Superior temporal gyrus (tissue), 1 donor: Measurements from ENCODE around the gene CKAP2L.

ENCODE experiments used
- DNase-seq: peaks from one replicate; pipeline ENCODE4 v3.0.0-alpha.2; 2016; ENCODE audit errors: extremely low spot score

The CKAP2L gene

GRCh38 chr2:112791693-112792230, 27.4 kb upstream of the CKAP2L start:
- DNase-seq: no peak

- DNase-seq: no peak
These were observed 26.6 kb upstream of the CKAP2L start for GRCh38 chr2:112791019-112791418.

DNA sequence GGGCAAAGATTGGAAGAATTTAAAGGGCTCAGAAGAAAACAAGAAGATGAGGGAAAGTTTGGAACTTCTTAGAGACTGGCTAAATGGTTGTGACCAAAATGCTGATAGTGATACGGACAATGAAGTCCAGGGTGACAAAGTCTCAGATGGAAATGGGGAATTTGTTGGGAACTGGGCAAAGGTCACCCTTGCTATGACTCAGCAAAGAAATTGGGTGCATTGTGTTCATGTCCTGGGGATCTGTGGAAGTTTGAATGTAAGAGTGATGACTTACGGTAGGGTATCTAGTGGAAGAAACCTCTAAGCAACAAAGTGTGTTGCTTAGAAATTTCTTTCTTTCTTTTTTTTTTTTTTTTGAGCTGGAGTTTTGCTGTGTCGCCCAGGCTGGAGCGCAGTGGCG, 25.9 kb upstream of the CKAP2L start:
- DNase-seq: no peak

DNA sequence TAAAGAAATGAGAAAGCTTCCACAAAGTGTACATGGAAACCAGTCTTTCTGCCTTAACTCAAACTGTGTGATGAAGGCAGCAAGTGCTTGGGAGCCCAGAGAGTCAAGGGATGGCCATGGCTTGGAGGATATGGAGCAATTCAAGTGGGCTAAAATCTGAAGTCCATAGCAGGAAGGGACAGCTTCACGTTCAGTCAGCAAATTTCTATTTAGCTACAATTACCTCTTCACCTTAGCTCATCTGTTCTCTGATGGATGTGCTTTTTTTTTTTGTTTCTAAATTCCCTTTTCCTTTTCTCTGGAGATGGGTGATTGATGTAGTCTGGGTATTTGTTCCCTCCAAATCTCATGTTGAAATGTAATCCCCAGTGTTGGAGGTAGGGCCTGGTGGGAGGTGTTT, 24.8 kb upstream of the CKAP2L start:
- DNase-seq: no peak

DNA sequence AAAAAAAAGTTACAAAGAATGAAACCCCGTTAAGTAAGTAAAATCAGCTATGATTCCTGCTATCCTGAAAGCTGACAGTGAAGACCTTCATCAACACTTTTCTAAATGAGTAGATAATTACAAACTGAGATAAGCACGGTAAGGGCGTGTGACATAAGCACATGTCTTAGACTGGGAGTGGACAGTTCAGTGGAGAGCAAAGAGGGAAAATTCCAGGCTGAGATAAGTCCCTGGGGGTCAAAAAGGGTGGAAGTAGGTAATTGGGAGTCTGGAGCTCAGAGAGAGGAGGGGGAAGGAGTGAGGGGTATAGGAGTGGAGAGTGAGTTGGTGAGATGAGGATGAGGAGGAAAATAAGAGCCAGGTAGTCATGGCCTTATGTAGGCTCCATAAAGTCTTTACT, 24.2 kb upstream of the CKAP2L start:
- DNase-seq: no peak

GRCh38 chr2:112787729-112788393, 23.5 kb upstream of the CKAP2L start:
- no peak for DNase-seq

GRCh38 chr2:112787294-112787693, 22.9 kb upstream of the CKAP2L start:
- DNase-seq: no peak

DNA sequence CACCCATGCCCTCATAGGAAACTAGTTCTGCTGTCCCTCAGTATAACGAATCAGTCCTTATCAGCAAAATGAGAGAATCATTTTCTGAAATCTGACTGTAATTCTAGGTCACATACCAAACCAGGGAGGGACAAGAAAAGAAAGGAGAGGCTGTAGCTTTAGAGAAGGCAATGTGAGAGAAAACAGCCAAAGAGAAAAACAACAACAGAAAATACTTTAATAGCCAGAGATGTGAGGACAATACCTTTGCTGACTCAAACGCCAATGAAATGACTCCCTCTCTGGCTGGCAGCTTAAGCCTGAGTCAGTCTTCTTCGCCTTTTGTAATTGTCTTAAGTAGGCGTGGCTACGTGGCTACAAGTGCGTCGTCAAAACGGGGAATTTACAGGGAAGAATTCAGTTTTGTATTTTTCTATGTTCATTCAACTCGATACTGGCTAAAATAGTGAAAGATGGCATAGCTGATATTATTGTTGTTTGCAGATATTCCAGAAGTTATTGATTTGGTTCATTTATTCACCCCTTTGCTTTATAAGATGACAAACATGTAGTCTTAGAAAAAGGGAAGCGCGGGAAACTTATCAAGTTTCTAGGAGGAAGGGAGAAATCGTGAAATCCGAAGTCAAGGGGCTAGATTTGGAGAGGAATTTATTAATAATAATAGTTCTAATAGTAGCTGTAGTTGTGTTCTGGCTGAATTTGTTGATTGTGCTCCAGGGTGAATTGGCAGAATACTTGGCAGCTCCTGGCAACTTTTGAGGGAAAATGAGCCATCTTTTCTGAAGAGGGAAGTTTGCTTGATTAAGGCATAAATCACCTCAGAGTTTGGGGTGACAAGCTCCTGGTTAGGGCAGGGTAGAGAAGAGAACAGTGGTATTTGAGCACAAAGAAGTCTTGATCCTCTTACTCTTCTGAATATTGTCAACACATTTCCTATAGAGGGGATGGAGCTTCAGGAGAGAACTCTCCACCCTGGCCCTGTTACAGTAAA, 20.1 kb upstream of the CKAP2L start, which contains the start of gene IL1A:
Gene IL1A (minus strand): TSS at position 295 of the 991 bp plus-strand sequence. CDS start 723 bp downstream, outside the sequence.
- DNase-seq: peak; percentile 23

- no peak for DNase-seq
These were observed 18.8 kb upstream of the CKAP2L start for GRCh38 chr2:112783187-112783714.

- no peak for DNase-seq
These were observed 17.9 kb upstream of the CKAP2L start for GRCh38 chr2:112782234-112782799.

DNA sequence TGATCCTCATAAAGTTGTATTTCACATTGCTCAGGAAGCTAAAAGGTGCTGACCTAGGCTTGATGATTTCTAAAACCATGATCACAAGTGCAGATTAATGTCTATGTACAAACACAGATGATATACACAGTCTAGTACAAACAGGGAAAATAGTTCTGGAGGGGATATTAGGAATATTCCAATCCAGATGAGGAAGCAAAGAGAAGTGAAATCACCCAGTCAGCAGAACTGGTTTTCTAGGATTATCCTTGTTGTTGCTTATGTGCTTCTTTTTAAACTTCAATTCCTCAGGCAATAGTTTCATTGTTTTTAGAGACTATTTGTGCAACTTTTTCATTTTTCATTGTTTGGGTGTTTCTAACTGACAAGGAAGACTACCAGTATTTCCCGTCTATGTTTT, 15.2 kb upstream of the CKAP2L start:
- no peak for DNase-seq

GRCh38 chr2:112777036-112777435, 12.6 kb upstream of the CKAP2L start:
- DNase-seq: no peak

- no peak for DNase-seq
These were observed 11.7 kb upstream of the CKAP2L start for GRCh38 chr2:112776113-112776512.

DNA sequence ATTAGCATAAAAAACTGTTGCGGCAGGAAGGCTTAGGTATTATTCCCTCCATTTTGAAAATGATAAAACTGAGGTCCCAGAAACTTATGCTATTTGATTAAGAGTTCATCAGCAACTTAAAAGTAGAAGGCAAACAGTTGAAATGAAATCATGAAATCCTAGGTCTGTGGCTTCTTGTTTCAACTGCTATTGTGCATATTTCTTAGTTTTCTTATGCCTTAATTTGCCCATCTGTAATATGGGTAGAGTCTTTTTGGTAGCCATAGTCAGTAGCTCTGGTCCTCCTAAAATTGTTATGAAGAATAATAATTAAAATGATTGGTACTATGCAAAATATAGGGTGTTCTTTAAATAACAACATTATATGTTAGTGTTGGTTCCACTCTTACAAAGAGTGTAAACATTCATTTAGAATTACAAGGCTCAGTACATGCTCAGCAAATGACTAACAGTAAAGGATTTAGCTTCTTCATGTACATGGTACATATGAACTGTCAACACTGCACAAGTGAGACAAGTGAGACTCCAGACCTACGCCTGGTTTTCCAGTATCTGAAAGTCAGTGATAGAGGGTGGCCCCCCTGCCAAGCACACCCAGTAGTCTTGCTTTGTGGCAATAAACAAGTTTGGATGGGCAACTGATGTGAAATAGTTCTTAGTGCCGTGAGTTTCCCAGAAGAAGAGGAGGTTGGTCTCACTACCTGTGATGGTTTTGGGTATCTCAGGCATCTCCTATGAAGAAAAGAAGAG, 10.3 kb upstream of the CKAP2L start:
- DNase-seq: no peak

DNA sequence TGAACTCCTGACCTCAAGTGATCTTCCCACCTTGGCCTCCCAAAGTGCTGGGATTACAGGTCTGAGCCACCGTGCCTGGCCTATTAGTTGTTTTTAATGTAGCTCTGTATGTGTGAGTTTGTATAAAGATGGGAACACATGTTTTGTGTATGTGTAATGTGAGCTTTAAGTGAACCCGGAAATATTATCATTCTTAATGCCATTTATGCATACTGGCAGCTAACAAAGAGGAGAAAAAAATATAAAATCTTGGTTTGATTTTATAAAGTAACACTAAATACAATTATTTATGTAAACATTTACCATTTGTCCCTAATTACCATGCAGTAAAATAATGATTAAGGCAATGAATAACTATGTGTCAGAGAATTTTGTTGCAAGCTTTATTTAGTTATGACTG, 9.1 kb upstream of the CKAP2L start:
- DNase-seq: no peak

DNA sequence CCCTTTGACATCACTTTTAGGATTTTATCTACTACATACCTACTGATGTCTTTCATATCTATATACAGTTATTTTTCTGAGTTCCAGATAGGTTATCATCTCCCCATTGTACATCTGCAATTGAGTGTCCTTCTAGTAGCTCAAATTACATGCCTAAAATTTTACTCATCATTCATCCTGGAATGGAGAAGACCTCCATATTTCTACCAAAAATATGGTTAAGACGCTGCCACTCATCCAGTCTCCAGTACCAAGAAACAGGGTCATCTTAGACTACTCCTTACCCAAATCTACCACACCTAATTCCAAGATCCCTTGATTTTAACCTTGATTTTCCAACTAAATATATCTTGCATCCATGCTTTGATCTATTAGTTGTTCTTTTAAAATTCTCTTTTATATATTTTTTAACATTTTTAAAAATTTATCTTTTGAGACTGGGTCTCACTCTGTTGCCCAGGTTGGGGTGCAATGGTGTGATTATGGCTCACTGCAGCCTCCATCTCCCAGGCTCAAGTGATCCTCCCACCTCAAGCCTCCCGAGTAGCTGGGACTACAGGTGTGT, 8.6 kb upstream of the CKAP2L start:
- DNase-seq: no peak

DNA sequence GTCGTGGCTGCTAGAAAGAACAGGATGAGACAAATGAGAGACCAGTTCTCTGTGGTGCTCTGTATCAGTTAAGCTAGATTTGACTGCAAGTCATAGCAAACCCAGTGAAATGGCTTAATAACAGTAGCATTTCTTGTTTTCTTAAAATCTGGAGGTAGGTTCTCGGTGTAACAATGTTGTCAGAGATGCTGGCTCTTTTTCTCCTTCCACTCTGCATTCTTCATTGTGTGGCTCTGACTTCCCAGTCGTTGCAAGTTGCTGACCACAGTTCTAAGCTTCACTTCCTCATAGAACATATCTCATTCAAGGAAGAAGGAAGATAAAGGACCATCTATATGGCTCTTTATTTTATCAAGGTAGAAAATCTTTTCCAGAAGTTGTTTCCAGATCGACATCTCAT, 7.9 kb upstream of the CKAP2L start:
- DNase-seq: no peak

DNA sequence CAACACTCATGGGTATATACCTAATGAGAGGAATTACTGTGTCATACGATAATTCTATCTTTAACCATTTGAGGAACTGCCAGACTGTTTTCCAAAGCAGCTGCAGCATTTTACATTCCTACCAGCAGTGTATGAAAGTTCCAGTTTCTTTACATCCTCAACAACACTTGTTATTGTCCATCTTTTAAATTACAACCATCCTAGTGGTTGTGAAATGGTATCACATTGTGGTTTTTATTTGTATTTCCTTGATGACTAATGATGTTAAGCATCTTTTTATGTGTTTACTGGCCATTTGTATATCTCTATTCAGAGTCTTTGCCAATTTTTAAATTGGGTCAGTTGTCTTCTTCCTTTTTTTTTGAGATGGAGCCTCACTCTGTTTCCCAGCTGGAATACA, 4.0 kb upstream of the CKAP2L start:
- no peak for DNase-seq

DNA sequence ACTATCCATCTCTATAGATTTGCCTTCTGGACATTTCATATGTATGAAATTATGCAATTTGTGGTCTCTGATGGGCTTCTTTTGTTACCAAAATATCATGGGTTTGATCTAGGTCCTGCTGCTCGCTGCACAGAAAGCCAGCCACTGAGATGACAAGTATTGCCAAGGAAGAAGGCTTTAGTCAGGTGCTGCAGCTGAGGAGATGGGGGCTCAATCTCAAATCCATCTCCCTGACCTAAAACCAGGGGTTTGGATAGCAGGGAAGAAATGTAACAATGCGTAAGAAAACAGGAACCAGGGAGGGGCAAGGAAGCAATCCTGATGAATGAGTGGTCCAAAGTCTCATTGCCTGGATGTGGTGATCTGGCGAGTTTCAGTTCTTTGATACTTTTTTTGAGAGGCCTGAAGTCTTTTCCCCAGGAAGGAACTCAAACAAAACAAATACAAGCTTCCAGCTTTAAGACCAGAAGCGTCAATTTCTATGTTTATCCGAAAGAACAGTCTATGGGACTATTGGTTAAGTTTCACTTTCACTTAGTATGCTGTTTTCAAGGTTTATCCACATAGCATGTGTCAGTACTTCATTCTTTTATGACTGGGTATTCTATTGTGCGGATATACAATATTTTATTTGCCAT, 3.4 kb upstream of the CKAP2L start:
- DNase-seq: no peak

DNA sequence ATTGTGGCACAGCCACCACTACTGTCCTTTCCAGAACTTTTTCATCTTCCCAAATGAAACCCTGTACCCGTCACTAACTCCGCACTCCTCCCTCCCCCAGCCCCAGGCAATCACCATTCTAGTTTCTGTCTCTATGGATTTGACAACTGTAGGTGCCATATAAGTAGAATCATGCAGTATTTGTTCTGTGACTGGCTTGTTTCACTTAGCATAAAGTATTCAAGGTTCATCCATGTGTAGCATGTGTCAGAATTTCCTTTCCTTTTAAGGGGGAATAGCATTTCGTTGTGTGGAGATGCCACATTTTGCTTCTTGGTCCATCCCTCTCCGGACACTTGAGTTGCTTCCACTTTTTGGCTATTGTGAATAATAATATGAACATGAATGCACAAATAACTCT, 842 bp upstream of the CKAP2L start:
- no peak for DNase-seq

- DNase-seq: no peak
These were observed 2.1 kb downstream of the CKAP2L start for GRCh38 chr2:112762276-112762675.
